NK-92 (cell line): Measurements from ENCODE around the gene LHX3.

Experiments used
- DNase-seq: peaks from one replicate; lab custom pipeline; 2025; ENCODE audit not compliant: unreplicated experiment; lab: John Stamatoyannopoulos, UW

LHX3 gene

DNA sequence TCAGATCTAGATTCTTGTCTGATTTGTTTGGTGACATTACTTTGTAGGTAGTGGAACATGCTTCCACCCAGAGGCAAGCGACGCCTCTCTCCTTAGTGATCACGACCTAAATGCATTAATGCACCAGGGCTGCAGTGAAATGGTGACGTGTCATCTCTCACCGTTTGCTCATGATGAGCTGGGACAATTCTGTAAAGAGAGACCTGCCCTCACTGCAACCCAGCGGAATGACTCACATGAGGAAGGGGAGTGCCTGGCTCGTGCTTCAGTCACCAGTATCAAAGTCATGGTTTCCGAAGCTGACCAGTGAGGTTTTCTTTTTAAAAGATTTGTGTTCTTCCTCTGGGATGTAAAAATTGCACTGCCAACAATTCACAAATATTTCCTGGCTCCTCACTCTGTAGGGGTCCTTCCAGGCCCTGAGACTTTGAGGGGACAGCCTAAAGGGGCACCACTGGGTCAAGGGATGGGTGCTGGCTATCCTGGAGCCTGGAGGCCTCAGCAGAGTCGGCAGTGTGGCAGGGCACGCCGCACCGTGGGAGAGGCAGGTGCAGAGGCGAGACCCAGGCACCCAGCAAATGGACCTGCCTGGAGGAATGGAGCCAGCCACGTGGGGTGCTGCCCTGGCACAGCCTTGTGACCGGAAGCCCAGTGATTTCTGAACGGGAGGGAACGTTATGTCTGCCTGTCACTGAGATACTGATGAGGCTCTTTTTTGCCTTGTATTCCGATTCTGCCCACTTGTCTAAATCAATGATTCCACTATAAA lies 23.4 kb upstream of the LHX3 start:
- no peak for DNase-seq

DNA sequence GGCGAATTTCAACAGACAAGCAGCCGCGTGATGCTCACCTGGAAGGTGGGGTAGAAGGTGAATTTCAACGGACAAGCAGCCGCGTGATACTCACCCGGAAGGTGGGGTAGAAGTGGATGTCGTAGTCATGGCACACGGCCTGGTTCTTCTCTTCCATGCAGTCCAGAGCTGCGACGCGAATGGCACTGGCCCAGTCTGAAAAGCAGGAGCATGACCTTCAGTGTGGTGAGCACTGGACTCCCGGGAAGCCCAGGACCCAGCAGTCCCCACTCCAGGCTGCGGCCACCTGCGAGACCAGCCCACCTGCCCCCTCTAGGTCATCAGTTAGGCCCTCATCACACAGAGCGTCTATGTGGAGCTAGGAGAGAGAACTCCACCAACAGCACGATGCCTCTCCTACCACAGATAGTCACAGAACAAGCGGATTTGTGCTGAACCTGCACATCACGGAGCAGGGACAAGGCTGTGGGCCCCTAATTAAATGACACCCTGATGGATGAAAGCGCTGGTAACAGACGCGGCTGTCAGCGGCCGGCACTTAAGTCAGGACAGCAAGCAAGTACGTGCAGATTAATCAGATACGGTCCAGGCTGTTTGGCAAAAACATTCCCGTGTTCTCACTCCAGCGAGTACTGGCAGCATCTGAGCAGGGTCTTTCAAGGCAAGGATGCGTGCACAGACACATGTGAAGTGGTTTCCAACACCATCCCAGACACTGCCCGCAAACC lies 21.9 kb upstream of the LHX3 start:
- no peak for DNase-seq

DNA sequence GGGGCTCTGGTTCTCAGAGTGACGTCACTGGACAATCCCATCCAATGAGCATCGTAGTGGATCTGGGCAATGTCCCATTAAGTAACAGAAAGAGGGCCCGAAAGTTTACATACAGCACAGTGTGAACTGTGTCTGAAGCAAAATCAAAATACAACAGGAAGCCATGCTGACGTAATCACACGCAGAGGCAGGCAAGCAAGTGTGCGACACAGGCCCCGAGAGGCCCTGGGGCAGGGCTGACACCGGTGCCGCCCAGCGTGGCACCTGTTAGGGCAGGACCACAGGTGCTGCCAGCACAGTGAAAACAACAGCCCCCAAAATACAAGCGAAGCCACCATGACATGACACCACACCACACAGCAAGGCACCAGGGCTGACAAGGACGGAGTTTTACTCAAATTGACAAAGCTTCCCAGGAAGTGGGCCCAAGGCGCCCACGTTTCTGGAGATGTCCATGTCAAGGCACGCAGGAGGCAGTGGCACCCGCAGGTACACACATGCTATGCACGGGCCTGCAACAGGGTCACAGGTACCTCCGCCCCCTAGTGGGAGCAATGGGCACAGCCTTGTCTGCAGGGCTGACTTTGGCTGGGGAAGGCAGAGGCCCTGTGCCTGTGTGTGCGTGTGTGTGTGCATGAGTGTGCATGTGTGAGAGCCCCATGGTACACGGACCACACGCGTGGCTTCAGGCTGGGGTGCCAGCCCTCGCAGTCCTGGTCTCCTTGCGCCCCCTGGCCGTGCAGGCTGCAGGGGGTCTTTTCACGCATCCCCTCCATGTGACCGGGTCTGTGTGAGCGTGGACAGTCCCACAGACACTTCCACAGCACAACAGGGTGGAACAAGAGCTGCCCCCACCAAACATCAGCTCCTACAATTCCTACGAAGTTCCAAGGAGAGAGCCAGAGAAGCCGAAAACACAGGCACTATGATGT lies 21.1 kb upstream of the LHX3 start:
- no peak for DNase-seq

DNA sequence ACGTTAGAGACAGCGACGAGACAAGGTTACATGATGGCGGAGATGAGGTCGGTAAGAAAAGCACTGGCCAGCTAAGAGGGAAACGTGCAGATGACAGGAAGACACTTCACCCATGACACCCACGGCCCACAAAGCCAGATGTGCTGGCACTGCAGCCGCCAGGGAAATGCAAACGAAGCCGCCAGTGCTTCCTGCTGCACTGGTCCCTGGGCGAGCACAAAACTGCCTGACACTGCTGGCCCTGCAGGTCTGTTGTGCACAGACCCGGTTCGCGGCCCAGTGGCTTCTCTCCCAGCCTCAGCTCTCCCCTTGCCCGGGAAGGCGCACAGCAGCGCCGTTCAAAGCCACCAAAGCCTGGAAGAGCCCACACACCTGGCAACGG lies 20.4 kb upstream of the LHX3 start:
- no peak for DNase-seq

DNA sequence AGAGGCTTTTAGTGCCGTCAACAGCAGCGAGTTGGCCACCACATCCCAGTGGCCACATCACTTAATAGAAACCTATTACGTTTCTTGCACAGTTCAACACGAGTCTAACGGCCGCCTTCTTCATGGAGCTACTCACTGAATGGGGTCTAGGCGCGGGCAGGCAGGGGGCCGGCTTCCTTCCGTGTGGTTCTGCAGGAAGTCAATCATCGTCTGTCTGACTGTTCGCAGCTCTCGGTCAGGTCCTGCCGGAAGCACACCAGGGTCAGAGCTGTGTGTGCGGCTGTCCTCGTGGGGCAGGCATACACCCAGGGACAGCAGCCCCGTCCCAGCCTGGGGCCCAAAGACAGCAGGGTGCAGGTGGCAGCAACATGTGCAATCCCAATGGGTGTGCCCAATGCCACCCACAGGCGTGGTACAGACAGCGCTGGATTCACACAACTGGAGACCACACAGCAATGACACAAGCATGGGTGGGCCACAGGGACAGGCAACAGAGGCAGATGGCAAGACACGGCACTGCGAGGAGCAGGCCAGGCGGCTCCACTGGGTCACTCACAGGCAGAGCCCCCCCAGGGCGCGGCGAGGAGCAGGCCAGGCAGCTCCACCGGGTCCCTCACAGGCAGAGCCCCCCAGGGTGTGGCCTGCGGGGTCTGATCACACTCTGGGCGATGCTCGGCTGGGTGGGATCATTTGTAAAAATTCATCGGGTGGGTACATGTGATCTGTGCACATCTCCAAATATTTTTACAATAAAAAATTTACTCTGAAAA lies 19.1 kb upstream of the LHX3 start:
- DNase-seq, result no peak

DNA sequence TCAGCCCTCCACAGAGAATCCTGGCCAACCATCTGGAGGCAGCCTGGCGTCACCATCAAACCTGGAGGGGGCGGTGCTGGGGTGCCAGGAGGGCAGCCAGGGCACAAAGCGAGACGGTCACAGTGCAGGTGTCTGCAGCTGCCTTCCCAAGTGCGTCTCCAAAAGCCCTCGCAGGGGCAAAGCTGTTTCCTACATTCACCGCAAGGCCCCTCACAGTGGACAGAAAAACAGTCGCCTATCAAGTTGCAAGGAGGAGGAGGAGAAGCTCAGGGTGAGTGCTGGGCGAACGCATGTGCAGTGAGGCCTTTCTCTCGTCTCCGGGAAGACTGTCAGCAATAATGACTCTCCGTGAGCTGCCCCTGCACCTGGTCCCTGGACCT lies 18.0 kb upstream of the LHX3 start:
- DNase-seq, result no peak

DNA sequence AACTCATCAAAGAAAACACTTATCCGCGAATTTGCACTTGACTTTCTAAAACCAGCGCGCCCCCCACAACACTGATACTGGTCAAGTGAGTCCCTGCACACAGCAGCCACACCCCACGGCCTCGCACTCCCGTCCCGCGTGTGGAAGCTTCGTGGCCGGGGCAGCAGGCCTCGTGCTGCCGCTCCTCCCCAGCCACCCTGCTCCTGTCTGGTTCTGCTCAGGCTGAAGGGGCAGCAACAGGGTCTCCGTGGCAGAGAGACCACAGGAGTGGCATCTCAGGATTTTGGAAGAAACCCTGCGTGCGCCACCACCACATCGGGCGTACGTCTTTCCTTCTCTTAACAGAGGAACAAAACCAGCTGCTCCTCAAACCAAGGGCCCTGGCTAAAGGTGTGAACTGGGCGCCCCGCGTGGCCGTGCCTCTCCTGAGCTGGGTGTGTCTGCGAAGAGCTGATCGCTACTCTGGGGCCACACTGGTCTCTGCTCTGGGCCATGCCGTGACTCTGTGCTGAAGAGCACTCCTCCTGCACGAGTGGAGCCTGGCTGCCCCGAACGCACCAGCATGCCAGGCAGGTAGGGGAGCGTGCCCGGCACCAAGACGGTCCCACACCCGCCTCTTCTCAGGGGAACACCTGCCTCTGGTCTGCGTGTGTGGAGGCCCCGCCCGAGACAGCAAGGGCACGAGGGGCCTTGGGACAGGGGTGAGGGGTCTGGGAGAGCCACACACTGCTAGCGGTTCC lies 17.4 kb upstream of the LHX3 start:
- no peak for DNase-seq

DNA sequence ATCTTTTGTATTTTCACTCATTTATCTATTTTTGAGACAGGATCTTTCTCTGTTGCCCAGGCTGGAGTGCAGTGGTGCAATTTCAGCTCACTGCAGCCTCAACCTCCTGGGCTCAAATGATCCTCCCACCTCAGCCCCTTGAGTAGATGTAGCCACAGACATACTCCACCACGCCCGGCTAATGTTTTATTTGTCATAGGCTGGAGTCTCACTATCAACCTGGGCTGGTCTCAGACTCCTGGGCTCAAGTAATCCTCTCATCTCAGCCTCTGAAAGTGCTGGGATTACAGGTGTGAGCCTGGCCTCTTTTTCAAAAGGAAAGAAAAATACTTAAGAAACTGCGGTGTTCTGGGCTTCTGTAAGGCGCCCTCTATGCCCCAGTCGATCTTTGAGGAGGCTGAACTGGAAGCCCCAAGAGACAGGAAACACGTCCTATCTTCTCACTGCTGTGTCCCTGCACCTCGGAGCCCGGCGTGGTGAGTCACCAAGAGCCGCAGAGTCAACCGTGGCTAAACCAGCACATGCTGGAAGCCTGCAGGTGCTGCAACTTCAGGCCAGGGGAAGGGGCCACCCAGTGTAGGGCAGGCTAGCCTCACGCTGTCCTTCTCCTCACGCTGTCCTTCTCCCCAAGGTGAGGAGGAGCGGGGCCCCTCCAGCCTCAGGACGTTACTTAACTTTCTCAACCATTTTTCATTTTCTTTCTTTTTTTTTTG lies 15.2 kb upstream of the LHX3 start:
- no peak for DNase-seq

DNA sequence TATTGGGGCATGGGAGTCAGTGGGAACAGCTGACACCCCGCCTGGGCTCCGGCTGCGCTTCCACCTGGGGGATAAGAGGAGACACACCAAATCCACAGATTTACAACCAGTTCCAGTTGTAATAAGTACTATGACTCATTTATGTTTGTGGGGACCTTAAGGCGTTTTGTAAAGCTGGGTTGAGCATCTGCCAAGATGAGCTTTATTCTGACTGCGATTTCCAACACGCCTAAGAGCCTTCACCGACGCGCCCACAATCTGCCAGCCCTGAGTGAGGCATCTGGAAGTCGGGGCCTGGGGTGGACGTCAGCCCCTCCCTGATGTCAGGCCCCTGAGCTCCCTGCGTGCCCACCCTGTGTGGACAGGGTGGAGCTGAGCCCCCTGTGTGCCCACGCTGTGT lies 14.3 kb upstream of the LHX3 start:
- no peak for DNase-seq

DNA sequence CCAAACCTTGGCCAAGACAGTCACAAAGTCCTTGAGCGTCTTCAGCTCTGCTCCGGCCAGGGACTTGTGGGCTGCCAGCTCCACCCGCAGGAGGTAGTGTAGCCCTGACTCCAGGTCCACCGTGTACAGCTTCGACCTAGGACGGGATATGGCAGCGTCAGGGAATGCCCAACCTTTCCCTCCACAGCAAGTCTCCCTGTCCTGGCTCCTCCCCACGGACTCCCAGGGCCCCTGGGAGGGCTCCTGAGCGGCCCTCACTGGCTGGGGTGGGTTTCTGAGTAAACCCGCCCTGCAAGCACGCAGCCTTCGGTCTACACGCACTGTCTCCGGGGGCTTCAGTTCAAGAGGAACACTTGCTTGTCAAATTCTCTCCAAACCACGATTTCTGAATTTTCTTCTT lies 13.7 kb upstream of the LHX3 start:
- no peak for DNase-seq

DNA sequence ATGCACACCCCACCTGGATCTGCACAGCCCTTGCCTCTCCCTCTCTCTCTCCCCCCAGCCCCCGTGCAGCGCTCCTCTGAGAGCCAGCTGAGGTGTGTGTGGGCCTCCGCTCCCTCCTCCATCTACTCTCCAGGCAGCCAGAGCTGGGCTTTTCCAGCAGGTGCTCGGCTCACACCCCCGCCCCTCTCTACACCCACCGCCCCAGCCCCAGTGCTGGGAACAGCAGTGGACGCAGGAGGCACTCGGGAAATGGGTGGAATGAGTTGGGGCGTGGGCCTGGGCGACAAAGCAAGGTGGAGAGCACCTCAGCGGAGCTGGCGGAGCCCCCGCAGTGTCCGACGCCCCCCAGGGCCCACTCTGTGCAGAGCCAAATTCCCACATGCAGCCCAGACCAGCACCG lies 13.3 kb upstream of the LHX3 start:
- DNase-seq, result no peak

DNA sequence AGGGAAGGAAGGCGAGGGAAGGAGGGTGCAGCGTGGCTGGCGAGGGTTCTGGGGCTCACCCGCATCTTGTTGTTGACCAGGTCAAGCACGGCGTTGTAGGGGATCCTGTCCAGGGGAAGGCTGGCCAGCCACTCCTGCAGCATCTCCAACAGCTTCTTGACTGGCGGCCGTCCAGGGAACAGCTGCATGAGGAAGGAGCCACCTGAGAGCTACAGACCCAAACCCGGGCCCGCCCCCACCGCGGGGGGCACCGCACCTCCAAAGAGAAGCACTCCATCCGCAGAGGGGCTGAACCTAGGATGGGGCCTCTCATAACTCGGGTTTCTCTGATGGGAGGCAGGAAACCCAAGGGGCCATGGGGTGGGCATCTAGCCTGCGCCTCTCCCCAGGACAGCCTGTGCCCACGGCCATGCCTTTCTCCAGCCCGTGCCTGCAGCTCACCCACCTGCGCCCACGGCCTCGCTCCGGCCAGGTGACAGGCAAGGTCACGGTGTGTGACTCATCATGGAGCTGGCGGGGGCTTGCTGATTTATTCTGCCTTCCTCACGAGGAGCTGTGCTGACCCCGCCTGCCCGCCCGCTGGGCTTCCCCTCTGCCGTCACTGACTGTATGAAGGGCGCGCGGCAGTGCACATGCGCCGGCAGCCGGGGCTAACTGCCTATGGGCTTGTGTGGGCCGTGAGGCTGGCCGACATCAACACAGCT lies 11.8 kb upstream of the LHX3 start:
- no peak for DNase-seq

DNA sequence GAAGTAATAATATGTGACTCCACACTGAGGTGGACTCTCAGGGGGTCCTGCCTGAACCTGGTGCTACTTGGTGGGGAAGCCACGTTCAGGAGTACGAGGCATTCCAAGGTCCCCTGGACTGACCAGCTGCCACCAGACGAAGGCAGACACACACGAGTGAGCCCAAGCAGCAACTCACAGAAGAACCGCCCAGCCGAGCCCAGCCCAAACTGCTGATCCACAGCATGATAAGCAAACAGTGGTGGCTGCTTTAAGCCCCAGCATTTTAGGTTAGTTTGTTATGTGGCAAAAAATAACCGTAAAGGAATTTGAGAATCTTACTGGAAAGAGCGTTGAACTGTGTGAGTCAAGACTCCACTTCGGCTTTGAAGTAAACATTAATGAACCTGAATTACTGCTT lies 8.8 kb upstream of the LHX3 start:
- no peak for DNase-seq

DNA sequence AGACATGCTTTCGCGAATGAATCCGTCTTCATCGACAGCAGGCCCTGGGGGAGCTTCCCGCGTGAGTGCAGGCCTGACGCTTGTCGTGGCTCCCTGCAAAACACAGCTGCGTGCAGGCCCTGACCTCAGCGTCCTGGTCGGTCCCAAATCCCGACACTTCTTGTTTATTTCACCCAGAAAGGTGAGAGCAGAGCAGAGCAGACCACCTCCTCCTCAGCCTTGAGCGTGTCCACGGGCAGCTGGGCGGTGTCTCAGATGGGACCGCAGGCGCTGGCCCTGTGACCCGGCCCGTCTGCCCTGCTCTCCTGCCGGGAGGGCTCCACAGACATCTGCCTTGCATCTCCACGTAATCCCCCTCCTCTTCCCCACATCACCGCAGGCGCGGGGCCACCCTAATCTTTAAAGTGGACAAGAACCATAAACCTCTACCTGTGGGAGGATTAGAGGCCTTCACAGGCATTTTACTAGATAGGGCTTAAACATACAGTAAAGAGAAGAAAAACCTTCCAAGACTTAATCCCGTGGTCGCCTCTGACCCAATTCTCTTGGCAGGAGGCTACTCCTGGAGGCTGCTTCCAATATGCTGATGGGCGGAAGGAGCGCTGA lies 7.5 kb upstream of the LHX3 start:
- no peak for DNase-seq

DNA sequence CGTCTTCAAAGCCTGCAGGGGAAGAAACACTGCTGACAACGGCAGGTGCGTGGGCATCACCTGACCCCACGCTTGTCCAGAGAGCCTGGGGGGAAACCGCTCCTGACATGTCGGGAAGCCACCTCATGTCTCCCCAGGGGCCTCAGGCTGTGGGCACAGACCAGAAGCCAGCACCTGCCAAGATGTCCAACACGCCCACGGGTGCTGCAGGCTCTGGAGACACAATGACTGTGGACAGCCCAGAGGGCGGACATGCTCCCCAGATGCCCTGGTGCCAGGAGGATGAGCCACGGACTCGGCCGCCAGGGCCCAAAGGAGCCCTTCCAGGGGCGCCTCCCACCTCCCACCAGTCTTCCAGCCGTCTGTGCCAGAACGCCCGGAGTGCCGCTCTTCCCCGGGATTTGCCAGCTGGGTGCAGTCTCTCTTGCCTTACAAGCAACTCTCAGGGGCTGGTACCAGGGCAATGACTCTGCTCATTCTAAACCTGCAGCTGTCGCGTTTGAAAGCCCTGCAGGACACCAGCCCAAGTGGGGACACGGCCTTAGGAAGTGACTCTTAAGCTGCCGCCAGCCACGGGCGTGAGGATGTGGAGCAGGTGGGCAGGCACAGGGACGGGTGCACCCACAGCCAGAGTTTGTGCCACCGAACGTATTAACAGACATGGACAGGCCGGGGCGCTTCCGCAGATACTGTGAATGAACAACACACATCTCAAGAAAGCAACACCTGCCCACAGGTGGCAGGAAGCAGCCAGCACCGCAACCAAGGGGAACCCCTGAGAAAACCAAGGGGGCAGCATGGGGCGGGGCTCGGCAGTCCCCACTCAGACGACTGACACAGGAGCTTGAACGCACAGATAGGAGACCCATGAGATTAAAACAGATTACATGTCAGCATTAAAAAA lies 6.8 kb upstream of the LHX3 start:
- no peak for DNase-seq

DNA sequence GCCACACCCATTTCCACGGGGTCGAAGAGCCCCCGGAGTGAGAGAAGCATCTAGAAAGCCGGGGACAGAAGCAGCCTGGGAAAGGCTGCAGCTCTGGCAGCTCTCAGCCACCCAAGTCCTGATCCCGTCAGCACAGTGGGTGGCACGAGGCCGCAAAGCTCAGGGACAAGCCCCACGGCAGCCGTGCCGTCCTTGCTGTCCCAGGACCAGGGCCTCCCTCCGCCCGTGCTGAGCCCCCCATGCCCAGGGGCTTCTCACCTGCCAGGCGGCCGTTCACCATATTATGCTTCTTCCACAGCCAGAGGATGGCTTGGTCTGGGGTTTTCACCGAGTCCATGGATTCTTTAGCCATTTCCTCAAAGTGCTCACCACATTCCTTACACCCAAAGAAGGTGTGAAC lies 6.1 kb upstream of the LHX3 start:
- no peak for DNase-seq

DNA sequence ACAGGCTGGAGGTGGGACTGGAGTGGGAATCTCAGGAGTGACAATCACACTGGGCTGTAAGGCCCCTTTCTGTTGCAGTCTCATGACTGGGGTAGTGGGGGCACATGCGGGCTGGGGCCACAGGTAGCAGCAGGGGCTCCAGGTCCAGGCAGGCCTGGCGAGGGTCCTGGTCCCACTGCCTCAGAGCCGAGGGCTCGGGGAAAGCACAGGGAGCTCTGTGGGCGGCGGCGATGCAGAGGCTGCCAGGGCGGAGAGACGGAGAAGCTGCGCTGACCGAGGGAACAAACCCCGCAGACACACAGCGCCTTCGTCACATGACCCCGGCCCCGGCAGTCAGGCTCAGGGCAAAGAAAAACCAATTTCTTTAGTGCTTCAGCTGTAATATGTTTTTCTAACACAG lies 5.3 kb upstream of the LHX3 start:
- no peak for DNase-seq

DNA sequence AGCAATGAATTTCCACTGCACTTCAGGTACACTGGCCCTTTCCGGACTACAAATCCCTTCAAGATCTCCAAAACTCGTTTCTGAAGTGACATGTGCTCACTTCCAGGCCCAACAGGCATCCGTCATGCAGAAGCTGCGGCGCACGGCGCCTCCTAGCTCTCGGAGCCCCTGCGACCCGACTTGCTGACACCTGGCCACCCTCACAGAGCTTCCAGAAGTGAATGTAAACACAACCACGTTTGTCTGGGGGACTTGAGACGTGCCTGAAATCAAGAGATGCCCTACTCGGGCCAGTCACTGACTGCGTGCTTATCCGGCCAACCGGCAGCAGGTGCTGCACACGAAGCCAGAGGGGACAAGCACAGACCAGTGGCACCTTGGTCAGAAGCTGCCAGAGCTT lies 4.9 kb upstream of the LHX3 start:
- no peak for DNase-seq
